DND-41 (cell line): Measurements from ENCODE around the gene COG2.
"Not testable (repeated sequence)": the region's sequence is repeated elsewhere in the genome, so short reads cannot be mapped to it uniquely, and the experiment has no call there.

ENCODE experiments used
- ATAC-seq: fragments of 200-7000 bp; cut with Tn5 transposase; 3 replicates; pipeline ENCODE4 v1.9.1; 2021; ENCODE audit warnings: low read depth; ENCODE audit not compliant: insufficient read depth
- DNase-seq: peaks from one replicate; pipeline ENCODE4 v3.0.0-alpha.2; 2020
- H2AFZ ChIP-seq: 2 replicates; pipeline ENCODE4 v1.6.0; 2012; ENCODE audit warnings: low read depth, low read length
- H3K27ac ChIP-seq: 2 replicates; pipeline ENCODE4 v1.5.1; 2012; ENCODE audit warnings: low read length, inconsistent platforms
- H3K27me3 ChIP-seq: fragments of 200-600 bp; sonication (generic); 2 replicates; pipeline ENCODE4 v1.6.0; 2012; ENCODE audit warnings: low read length, mild to moderate bottlenecking, inconsistent platforms; ENCODE audit not compliant: insufficient read depth, poor library complexity
- H3K36me3 ChIP-seq: 2 replicates; pipeline ENCODE4 v1.5.1; 2012; ENCODE audit warnings: low read length, inconsistent platforms; ENCODE audit not compliant: insufficient read depth
- H3K4me1 ChIP-seq: 2 replicates; pipeline ENCODE4 v1.5.1; 2012; ENCODE audit warnings: mild to moderate bottlenecking, low read length; ENCODE audit not compliant: insufficient read depth
- H3K4me2 ChIP-seq: 2 replicates; pipeline ENCODE4 v1.6.0; 2012; ENCODE audit warnings: mild to moderate bottlenecking, moderate library complexity, low read length, inconsistent platforms; ENCODE audit not compliant: insufficient read depth
- H3K4me3 ChIP-seq, 2 experiments: fragments of 200-600 bp in 1 of 2; shearing (Covaris generic) in 1 of 2; 2 replicates each; pipeline ENCODE4 v1.5.1; 2012 to 2016; ENCODE audit warnings: inconsistent platforms in 2 of 2, low read length in 2 of 2, mild to moderate bottlenecking in 2 of 2, low read depth in 1 of 2, moderate library complexity in 1 of 2
- H3K79me2 ChIP-seq: 2 replicates; pipeline ENCODE4 v1.6.0; 2012; ENCODE audit warnings: low read length, inconsistent platforms; ENCODE audit not compliant: insufficient read depth
- H3K9ac ChIP-seq: 2 replicates; pipeline ENCODE4 v1.6.0; 2012; ENCODE audit warnings: low read depth, mild to moderate bottlenecking, inconsistent platforms, low read length, moderate library complexity
- H3K9me3 ChIP-seq: 2 replicates; pipeline ENCODE4 v1.5.1; 2012; ENCODE audit warnings: low read length, moderate library complexity, mild to moderate bottlenecking, inconsistent platforms; ENCODE audit not compliant: insufficient read depth, severe bottlenecking
- H4K20me1 ChIP-seq: 2 replicates; pipeline ENCODE4 v1.6.0; 2012; ENCODE audit warnings: low read length; ENCODE audit not compliant: insufficient read depth
- EZH2 ChIP-seq: IDR thresholded peaks from 3 replicates; pipeline ENCODE4 v1.6.1; 2012; ENCODE audit warnings: borderline replicate concordance, low read depth, mild to moderate bottlenecking, moderate library complexity, low read length, inconsistent platforms; ENCODE audit not compliant: severe bottlenecking
- TF ChIP-seq, protein P1 (sequence below): IDR thresholded peaks from 2 replicates; pipeline ENCODE4 v1.5.1; 2012; ENCODE audit warnings: borderline replicate concordance, low read length, moderate library complexity, mild to moderate bottlenecking; ENCODE audit not compliant: poor library complexity, severe bottlenecking; ENCODE audit errors: extremely low read depth

COG2 gene

DNA sequence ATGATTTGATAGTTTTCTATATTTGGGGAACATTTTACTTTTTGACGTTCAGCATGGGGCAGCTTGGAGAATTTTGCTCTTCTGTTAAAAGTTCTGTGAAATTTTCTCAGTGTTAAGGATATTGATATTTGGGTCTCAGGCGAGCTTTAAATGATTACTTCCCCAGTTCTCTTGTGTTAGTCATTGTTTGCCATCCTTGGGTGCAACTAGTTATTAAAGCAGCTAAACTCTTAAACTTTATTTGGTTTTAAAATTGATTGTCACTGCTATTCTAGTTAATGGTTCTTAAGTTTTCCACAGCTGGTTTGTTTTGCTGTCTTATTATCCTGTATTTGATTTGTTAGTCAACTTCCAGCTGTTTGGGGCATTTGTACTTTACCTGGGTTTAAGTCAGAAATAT lies 9.0 kb downstream of the COG2 start:
- ATAC-seq: no peak
- Histone ChIP-seq H3K4me3 (no peak overlapping the region), H4K20me1 (peaks cover 16% of the 10 kb centered on the region; the same call in 1 of the 2 replicates), H3K9me3 (no peaks in the 10 kb centered on the region), H3K79me2 (peaks cover 76% of the 10 kb centered on the region), H3K9ac (no peak overlapping the region), H3K4me1 (no peaks in the 10 kb centered on the region), H3K4me2 (no peak overlapping the region), H3K27ac (no peak overlapping the region), H3K36me3 (peaks cover 3% of the 10 kb centered on the region; the same call in 1 of the 2 replicates), H2AFZ (no peak overlapping the region), H3K27me3 (no peaks in the 10 kb centered on the region)
- no peak for DNase-seq
- TF ChIP-seq, protein P1, sequence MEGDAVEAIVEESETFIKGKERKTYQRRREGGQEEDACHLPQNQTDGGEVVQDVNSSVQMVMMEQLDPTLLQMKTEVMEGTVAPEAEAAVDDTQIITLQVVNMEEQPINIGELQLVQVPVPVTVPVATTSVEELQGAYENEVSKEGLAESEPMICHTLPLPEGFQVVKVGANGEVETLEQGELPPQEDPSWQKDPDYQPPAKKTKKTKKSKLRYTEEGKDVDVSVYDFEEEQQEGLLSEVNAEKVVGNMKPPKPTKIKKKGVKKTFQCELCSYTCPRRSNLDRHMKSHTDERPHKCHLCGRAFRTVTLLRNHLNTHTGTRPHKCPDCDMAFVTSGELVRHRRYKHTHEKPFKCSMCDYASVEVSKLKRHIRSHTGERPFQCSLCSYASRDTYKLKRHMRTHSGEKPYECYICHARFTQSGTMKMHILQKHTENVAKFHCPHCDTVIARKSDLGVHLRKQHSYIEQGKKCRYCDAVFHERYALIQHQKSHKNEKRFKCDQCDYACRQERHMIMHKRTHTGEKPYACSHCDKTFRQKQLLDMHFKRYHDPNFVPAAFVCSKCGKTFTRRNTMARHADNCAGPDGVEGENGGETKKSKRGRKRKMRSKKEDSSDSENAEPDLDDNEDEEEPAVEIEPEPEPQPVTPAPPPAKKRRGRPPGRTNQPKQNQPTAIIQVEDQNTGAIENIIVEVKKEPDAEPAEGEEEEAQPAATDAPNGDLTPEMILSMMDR: no peak
- TF ChIP-seq EZH2: no peak

DNA sequence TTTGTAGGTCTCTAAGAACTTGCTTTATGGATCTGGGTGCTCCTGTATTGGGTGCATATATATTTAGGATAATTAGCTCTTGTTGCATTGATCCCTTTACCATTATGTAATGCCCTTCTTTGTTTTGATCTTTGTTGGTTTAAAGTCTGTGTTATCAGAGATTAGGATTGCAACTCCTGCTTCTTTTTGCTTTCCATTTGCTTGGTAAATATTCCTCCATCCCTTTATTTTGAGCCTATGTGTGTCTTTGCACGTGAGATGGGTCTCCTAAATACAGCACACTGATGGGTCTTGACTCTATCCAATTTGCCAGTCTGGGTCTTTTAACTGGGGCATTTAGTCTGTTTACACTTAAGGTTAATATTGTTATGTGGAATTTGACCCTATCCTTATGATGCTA lies 14.4 kb downstream of the COG2 start:
- not testable (repeated sequence) for H3K4me3 ChIP-seq, ATAC-seq, H3K4me1 ChIP-seq, H3K4me2 ChIP-seq, H4K20me1 ChIP-seq, H3K27me3 ChIP-seq, H3K9ac ChIP-seq, DNase-seq, H2AFZ ChIP-seq, H3K9me3 ChIP-seq, H3K27ac ChIP-seq
- Histone ChIP-seq H3K36me3 (peaks cover 29% of the 10 kb centered on the region), H3K79me2 (peaks cover 39% of the 10 kb centered on the region)

DNA sequence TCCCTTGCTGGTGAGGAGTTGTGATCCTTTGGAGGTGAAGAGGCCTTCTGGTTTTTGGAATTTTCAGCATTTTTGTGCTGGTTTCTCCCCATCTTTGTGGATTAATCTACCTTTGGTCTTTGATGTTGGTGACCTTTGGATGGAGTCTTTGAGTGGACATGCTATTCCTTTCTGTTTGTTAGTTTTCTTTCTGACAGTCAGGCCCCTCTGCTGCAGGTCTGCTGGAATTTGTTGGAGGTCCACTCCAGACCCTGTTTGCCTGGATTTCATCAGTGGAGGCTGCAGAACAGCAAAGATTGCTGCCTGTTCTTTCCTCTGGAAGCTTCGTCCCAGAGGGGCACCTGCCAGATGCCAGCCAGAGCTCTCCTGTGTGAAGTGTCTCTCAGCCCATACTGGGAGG lies 15.8 kb downstream of the COG2 start:
- not testable (repeated sequence) for DNase-seq, H2AFZ ChIP-seq, H4K20me1 ChIP-seq, H3K27ac ChIP-seq, H3K27me3 ChIP-seq, H3K9ac ChIP-seq, H3K4me1 ChIP-seq, H3K4me2 ChIP-seq, H3K4me3 ChIP-seq, ATAC-seq, H3K9me3 ChIP-seq
- peaks cover 26% of the 10 kb centered on the region for H3K79me2 ChIP-seq
- peaks cover 35% of the 10 kb centered on the region for H3K36me3 ChIP-seq

DNA sequence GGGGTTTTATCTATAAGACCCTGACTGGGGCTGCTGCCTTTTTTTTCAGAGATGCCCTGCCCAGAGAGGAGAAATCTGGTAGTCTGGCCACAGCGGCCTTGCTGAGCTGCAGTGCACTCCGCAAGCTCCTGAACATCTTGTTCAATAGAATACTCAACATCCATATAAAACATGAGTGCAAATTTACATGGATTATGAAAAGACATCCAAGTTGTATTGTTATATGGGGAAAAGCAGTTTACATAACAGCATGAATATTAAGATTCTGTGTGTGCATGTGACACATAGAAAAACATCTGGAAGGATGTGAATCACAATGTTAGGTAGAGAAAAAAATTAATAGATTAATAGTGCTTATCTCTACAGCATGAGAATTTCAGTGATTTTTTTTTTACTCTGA lies 16.4 kb downstream of the COG2 start:
- Histone ChIP-seq H4K20me1 (peaks cover 6% of the 10 kb centered on the region; the same call in 1 of the 2 replicates), H3K27me3 (no peaks in the 10 kb centered on the region), H3K36me3 (peaks cover 40% of the 10 kb centered on the region), H3K79me2 (peaks cover 20% of the 10 kb centered on the region; the same call in 1 of the 2 replicates), H3K4me2 (no peak overlapping the region), H3K9ac (no peak overlapping the region), H3K4me1 (no peaks in the 10 kb centered on the region), H2AFZ (no peak overlapping the region), H3K4me3 (no peak overlapping the region), H3K27ac (no peak overlapping the region), H3K9me3 (no peaks in the 10 kb centered on the region)
- no peak for DNase-seq
- no peak for ATAC-seq
- TF ChIP-seq, protein P1: no peak
- no peak for TF ChIP-seq EZH2
